Measurements from ENCODE around the gene SIT1.

The SIT1 gene

DNA sequence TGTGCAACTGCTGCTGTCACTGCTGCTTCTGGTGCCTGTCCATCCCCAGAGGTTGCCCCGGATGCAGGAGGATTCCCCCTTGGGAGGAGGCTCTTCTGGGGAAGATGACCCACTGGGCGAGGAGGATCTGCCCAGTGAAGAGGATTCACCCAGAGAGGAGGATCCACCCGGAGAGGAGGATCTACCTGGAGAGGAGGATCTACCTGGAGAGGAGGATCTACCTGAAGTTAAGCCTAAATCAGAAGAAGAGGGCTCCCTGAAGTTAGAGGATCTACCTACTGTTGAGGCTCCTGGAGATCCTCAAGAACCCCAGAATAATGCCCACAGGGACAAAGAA is 23.3 kb upstream of the SIT1 start:
- Histone ChIP-seq H3K9me3 (ENCODE audit: control insufficient read depth, insufficient read depth, low read depth, low read length) (no peaks in the 10 kb centered on the region), H3K36me3 (ENCODE audit: control insufficient read depth in 2 of 2, insufficient read depth in 1 of 2, low read length in 2 of 2) (no peaks in the 10 kb centered on the region), H3K4me3 (ENCODE audit: low read depth, low read length) (no peak overlapping the region), H3K4me1 (ENCODE audit: control insufficient read depth, insufficient read depth, low read length) (no peaks in the 10 kb centered on the region), H3K27ac (ENCODE audit: extremely low read depth, low read depth, low read length) (no peak overlapping the region)
- no peak for TF ChIP-seq HOXC10 (CRISPR knock-in tag; IDR thresholded peaks at IDR 0.05)
- no peak for TF ChIP-seq ZNF785 (tag by site-specific recombination; IDR thresholded peaks at IDR 0.05)
- TF ChIP-seq KLF10 (tag by site-specific recombination; IDR thresholded peaks at IDR 0.05), result no peak
- TF ChIP-seq ZNF214 (tag by site-specific recombination; IDR thresholded peaks at IDR 0.05; ENCODE audit: borderline replicate concordance), result no peak
- TF ChIP-seq ZNF391 (tag by site-specific recombination; IDR thresholded peaks at IDR 0.05; ENCODE audit: borderline replicate concordance, low read depth), result no peak
- TF ChIP-seq ZNF350 (tag by site-specific recombination; IDR thresholded peaks at IDR 0.05), result no peak
- no peak for TF ChIP-seq PRDM1 (tag by site-specific recombination; IDR thresholded peaks at IDR 0.05)
- TF ChIP-seq ZSCAN4 (tag by site-specific recombination; IDR thresholded peaks at IDR 0.05), result no peak
- no peak for TF ChIP-seq ZNF777 (tag by site-specific recombination; IDR thresholded peaks at IDR 0.05; ENCODE audit: borderline replicate concordance)
- ChIA-PET CTCF (interaction anchor here (0.6 to 1.1 kb wide), 3 partner anchors 22 to 557 kb away, joined by 3 to 4 read pairs (median 3); partner anchors contain the start of gene HINT2), POLR2A (no interaction called here)

DNA sequence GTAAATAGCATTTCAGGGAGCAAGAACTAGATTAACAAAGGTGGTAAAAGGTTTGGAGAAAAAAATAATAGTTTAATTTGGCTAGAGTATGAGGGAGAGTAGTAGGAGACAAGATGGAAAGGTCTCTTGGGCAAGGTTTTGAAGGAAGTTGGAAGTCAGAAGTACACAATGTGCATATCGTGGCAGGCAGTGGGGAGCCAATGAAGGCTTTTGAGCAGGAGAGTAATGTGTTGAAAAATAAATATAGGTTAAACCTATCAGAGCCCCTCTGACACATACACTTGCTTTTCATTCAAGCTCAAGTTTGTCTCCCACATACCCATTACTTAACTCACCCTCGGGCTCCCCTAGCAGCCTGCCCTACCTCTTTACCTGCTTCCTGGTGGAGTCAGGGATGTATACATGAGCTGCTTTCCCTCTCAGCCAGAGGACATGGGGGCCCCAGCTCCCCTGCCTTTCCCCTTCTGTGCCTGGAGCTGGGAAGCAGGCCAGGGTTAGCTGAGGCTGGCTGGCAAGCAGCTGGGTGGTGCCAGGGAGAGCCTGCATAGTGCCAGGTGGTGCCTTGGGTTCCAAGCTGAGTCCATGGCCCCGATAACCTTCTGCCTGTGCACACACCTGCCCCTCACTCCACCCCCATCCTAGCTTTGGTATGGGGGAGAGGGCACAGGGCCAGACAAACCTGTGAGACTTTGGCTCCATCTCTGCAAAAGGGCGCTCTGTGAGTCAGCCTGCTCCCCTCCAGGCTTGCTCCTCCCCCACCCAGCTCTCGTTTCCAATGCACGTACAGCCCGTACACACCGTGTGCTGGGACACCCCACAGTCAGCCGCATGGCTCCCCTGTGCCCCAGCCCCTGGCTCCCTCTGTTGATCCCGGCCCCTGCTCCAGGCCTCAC is 22.6 kb upstream of the SIT1 start, which contains the start of gene CA9:
Gene CA9 (plus strand): TSS at position 797 of the 893 bp plus-strand sequence. CDS start 32 bp downstream, at position 829.
- POLR2A ChIA-PET, result interaction anchor here (0.6 to 1.4 kb wide), 4 partner anchors 10 to 21 kb away, joined by 3 to 4 read pairs (median 4); no protein-coding TSS in a partner anchor
- no peak within 1 kb of the TSS for H3K4me3 ChIP-seq (ENCODE audit: low read depth, low read length)
- no peak within 1 kb of the TSS for H3K27ac ChIP-seq (ENCODE audit: extremely low read depth, low read depth, low read length)
- TF ChIP-seq HOXD13 (CRISPR knock-in tag; IDR thresholded peaks at IDR 0.05; ENCODE audit: borderline replicate concordance) (no peak), ZNF10 (tag by site-specific recombination; IDR thresholded peaks at IDR 0.05) (no peak), ZNF132 (tag by site-specific recombination; IDR thresholded peaks at IDR 0.05; ENCODE audit: borderline replicate concordance) (no peak), ZNF16 (tag by site-specific recombination; IDR thresholded peaks at IDR 0.05; ENCODE audit: low read depth) (0 out of 2 replicates have a peak, but pooled peaks have one; percentile 52)
- CTCF ChIA-PET, result interaction anchor here (0.6 to 1.1 kb wide), 4 partner anchors 12 to 556 kb away, joined by 3 to 5 read pairs (median 4); no protein-coding TSS in a partner anchor
- H3K36me3 ChIP-seq (ENCODE audit: control insufficient read depth in 2 of 2, insufficient read depth in 1 of 2, low read length in 2 of 2), result no peaks in the 10 kb centered on the region
- H3K9me3 ChIP-seq (ENCODE audit: control insufficient read depth, insufficient read depth, low read depth, low read length), result no peaks in the 10 kb centered on the region
- no peaks in the 10 kb centered on the region for H3K4me1 ChIP-seq (ENCODE audit: control insufficient read depth, insufficient read depth, low read length)

GRCh38 chr9:35669331-35670145 is 18.8 kb upstream of the SIT1 start:
- H3K36me3 ChIP-seq (ENCODE audit: control insufficient read depth in 2 of 2, insufficient read depth in 1 of 2, low read length in 2 of 2), result no peaks in the 10 kb centered on the region
- POLR2A ChIA-PET, result interaction anchor here (0.6 kb wide), 1 partner anchor 859 kb away, joined by 7 read pairs; no protein-coding TSS in a partner anchor
- H3K9me3 ChIP-seq (ENCODE audit: control insufficient read depth, insufficient read depth, low read depth, low read length), result no peaks in the 10 kb centered on the region
- no peak overlapping the region for H3K4me3 ChIP-seq (ENCODE audit: low read depth, low read length)
- CTCF ChIA-PET, result interaction anchor here (1.0 to 2.3 kb wide), 2 partner anchors 12 to 63 kb away, joined by 3 to 9 read pairs; partner anchors contain the start of genes CCDC107, CREB3, RMRP and TLN1
- no peaks in the 10 kb centered on the region for H3K4me1 ChIP-seq (ENCODE audit: control insufficient read depth, insufficient read depth, low read length)
- no peak overlapping the region for H3K27ac ChIP-seq (ENCODE audit: extremely low read depth, low read depth, low read length)
- TF ChIP-seq ZNF610 (tag by site-specific recombination; IDR thresholded peaks at IDR 0.05; ENCODE audit: borderline replicate concordance) (no peak), SALL2 (tag by site-specific recombination; IDR thresholded peaks at IDR 0.05; ENCODE audit: borderline replicate concordance) (no peak), KLF7 (tag by site-specific recombination; IDR thresholded peaks at IDR 0.05; ENCODE audit: borderline replicate concordance) (no peak), ZNF169 (tag by site-specific recombination; IDR thresholded peaks at IDR 0.05) (no peak), ZNF600 (tag by site-specific recombination; IDR thresholded peaks at IDR 0.05) (no peak), ZBTB7A (tag by site-specific recombination; IDR thresholded peaks at IDR 0.05; ENCODE audit: low read depth) (no peak), SP7 (tag by site-specific recombination; IDR thresholded peaks at IDR 0.05) (no peak), ZSCAN23 (tag by site-specific recombination; IDR thresholded peaks at IDR 0.05) (no peak), ZBTB21 (tag by site-specific recombination; IDR thresholded peaks at IDR 0.05) (no peak), ZNF302 (tag by site-specific recombination; IDR thresholded peaks at IDR 0.05; ENCODE audit: low read depth) (no peak)
- TF ChIP-seq, protein P1, sequence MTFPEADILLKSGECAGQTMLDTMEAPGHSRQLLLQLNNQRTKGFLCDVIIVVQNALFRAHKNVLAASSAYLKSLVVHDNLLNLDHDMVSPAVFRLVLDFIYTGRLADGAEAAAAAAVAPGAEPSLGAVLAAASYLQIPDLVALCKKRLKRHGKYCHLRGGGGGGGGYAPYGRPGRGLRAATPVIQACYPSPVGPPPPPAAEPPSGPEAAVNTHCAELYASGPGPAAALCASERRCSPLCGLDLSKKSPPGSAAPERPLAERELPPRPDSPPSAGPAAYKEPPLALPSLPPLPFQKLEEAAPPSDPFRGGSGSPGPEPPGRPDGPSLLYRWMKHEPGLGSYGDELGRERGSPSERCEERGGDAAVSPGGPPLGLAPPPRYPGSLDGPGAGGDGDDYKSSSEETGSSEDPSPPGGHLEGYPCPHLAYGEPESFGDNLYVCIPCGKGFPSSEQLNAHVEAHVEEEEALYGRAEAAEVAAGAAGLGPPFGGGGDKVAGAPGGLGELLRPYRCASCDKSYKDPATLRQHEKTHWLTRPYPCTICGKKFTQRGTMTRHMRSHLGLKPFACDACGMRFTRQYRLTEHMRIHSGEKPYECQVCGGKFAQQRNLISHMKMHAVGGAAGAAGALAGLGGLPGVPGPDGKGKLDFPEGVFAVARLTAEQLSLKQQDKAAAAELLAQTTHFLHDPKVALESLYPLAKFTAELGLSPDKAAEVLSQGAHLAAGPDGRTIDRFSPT (tag by site-specific recombination; IDR thresholded peaks at IDR 0.05), result no peak
- TF ChIP-seq, protein P2, sequence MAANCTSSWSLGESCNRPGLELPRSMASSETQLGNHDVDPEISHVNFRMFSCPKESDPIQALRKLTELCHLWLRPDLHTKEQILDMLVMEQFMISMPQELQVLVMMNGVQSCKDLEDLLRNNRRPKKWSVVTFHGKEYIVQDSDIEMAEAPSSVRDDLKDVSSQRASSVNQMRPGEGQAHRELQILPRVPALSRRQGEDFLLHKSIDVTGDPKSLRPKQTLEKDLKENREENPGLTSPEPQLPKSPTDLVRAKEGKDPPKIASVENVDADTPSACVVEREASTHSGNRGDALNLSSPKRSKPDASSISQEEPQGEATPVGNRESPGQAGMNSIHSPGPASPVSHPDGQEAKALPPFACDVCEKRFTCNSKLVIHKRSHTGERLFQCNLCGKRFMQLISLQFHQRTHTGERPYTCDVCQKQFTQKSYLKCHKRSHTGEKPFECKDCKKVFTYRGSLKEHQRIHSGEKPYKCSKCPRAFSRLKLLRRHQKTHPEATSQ (tag by site-specific recombination; IDR thresholded peaks at IDR 0.05), result no peak
